Medulla oblongata (tissue), 1 donor: ENCODE measurements around the gene SUGP1.

Experiments used
- DNase-seq: peaks from one replicate; pipeline ENCODE4 v3.0.0-alpha.2; 2015; ENCODE audit errors: extremely low spot score

SUGP1 gene

GRCh38 chr19:19303411-19303810 lies 16.9 kb downstream of the SUGP1 start:
- no peak for DNase-seq

GRCh38 chr19:19300613-19301012 lies 19.7 kb downstream of the SUGP1 start:
- no peak for DNase-seq

- DNase-seq: no peak
Observed at GRCh38 chr19:19297759-19298158, 22.6 kb downstream of the SUGP1 start.

GRCh38 chr19:19296953-19297689 lies 23.2 kb downstream of the SUGP1 start:
- DNase-seq: no peak

GRCh38 chr19:19294914-19295313 lies 25.4 kb downstream of the SUGP1 start:
- DNase-seq: no peak

GRCh38 chr19:19292607-19293006 lies 27.7 kb downstream of the SUGP1 start:
- no peak for DNase-seq

- no peak for DNase-seq
Observed at GRCh38 chr19:19285686-19286085, 34.6 kb downstream of the SUGP1 start.

- peak; percentile 59 for DNase-seq
Observed at GRCh38 chr19:19280561-19280960, 39.7 kb downstream of the SUGP1 start.

GRCh38 chr19:19279853-19280252 lies 40.5 kb downstream of the SUGP1 start:
- no peak for DNase-seq

- DNase-seq: no peak
Observed at GRCh38 chr19:19279062-19279612, 41.2 kb downstream of the SUGP1 start.

- no peak for DNase-seq
Observed at GRCh38 chr19:19278315-19278714, 42.0 kb downstream of the SUGP1 start.

GRCh38 chr19:19276851-19277250 lies 43.5 kb downstream of the SUGP1 start:
- DNase-seq: no peak

GRCh38 chr19:19276386-19276785 lies 43.9 kb downstream of the SUGP1 start:
- DNase-seq: no peak

GRCh38 chr19:19274716-19275565 lies 45.4 kb downstream of the SUGP1 start:
- DNase-seq: no peak

- no peak for DNase-seq
Observed at GRCh38 chr19:19274146-19274545, 46.2 kb downstream of the SUGP1 start.

GRCh38 chr19:19271828-19272599 lies 48.3 kb downstream of the SUGP1 start:
- DNase-seq: no peak

GRCh38 chr19:19270749-19271571 lies 49.3 kb downstream of the SUGP1 start:
- DNase-seq: no peak

GRCh38 chr19:19269952-19270694 lies 50.2 kb downstream of the SUGP1 start:
- DNase-seq: no peak

GRCh38 chr19:19268453-19269385 lies 51.6 kb downstream of the SUGP1 start:
- DNase-seq: no peak
